Retinal pigment epithelial cell (primary cell): ENCODE results near the gene POLR1B.
A peak's percentile ranks its signal among the peaks of the same experiment; 100 is the strongest.
"Not testable (repeated sequence)": the region's sequence is repeated elsewhere in the genome, so short reads cannot be mapped to it uniquely, and the experiment has no call there.

Experiments used
- DNase-seq: peaks from one replicate; pipeline ENCODE4 v3.0.0-alpha.2; 2010; ENCODE audit warnings: low read depth
- H3K4me3 ChIP-seq: 2 replicates; pipeline ENCODE4 v1.5.1; 2011; ENCODE audit warnings: mild to moderate bottlenecking, low read length, control low read depth, moderate library complexity
- CTCF ChIP-seq: conservative IDR thresholded peaks from 2 replicates; pipeline ENCODE4 v1.5.1; 2011; ENCODE audit warnings: low read depth, low read length, control low read depth, inconsistent platforms

Gene POLR1B

GRCh38 chr2:112542984-112543661, 858 bp downstream of the POLR1B start:
- peak overlapping the region; percentile 78 for H3K4me3 ChIP-seq
- peak; percentile 21 for TF ChIP-seq CTCF
- DNase-seq: peak; percentile 8

GRCh38 chr2:112547333-112547732, 5.1 kb downstream of the POLR1B start:
- no peak for TF ChIP-seq CTCF
- no peak overlapping the region for H3K4me3 ChIP-seq
- DNase-seq: peak; percentile 68

- no peak for DNase-seq
- H3K4me3 ChIP-seq: no peak overlapping the region
- TF ChIP-seq CTCF: no peak
Observed at GRCh38 chr2:112548980-112549379, 6.7 kb downstream of the POLR1B start.

GRCh38 chr2:112566104-112566503, 23.8 kb downstream of the POLR1B start:
- TF ChIP-seq CTCF: no peak
- DNase-seq: no peak
- no peak overlapping the region for H3K4me3 ChIP-seq

- not testable (repeated sequence) for DNase-seq, H3K4me3 ChIP-seq
Observed at GRCh38 chr2:112566508-112566907, 24.2 kb downstream of the POLR1B start.

GRCh38 chr2:112572005-112572404, 29.7 kb downstream of the POLR1B start:
- no peak for DNase-seq
- no peak overlapping the region for H3K4me3 ChIP-seq
- no peak for TF ChIP-seq CTCF

GRCh38 chr2:112577756-112578155, 35.5 kb downstream of the POLR1B start:
- no peak for DNase-seq
- no peak for TF ChIP-seq CTCF
- H3K4me3 ChIP-seq: no peak overlapping the region
